Measurements from ENCODE around the gene WDR20. TPM values are rescaled to one million over a fixed set of nuclear protein-coding genes. Genes with fewer than 3 reads are reported as not detected.

WDR20 gene
- total and polyA plus RNA-seq, 2 of the 4 experiments (the other 2 are of a cell fraction): 20.3 to 27.4 TPM

- Histone ChIP-seq H3K18ac (ENCODE audit: low read depth, low read length) (no peak overlapping the region), H3K27ac (ENCODE audit: insufficient read depth, low read length) (no peak overlapping the region), H3K4ac (ENCODE audit: low read depth, low read length) (no peak overlapping the region), H4K5ac (ENCODE audit: low read depth, low read length) (no peak overlapping the region), H3K9me3 (ENCODE audit: control insufficient read depth, insufficient read depth, low read length) (no peaks in the 10 kb centered on the region), H3K4me2 (ENCODE audit: low read depth, low read length) (no peak overlapping the region), H3K36me3 (ENCODE audit: control insufficient read depth, insufficient read depth, low read length) (peaks cover 3% of the 10 kb centered on the region; the same call in 1 of the 2 replicates), H2BK15ac (ENCODE audit: low read depth, low read length) (no peak overlapping the region), H4K20me1 (ENCODE audit: insufficient read depth, low read length) (no peaks in the 10 kb centered on the region), H4K91ac (ENCODE audit: insufficient read depth, low read depth, low read length) (no peak overlapping the region), H2AK5ac (ENCODE audit: low read depth, low read length) (no peak overlapping the region), H3K4me3 (ENCODE audit: insufficient read depth, low read depth, low read length) (no peak overlapping the region), H3K56ac (ENCODE audit: extremely low read depth, insufficient read depth, low read length) (no peak overlapping the region), H2BK120ac (ENCODE audit: low read depth, low read length) (no peak overlapping the region), H3K9me1 (ENCODE audit: insufficient read depth, low read length) (peaks cover 11% of the 10 kb centered on the region; the same call in 1 of the 2 replicates), H3K23ac (ENCODE audit: low read depth, low read length) (no peak overlapping the region), H4K8ac (ENCODE audit: low read depth in 2 of 2, low read length in 2 of 2) (no peak overlapping the region), H2BK20ac (ENCODE audit: low read depth, low read length) (no peak overlapping the region), H3K9ac (ENCODE audit: low read depth, low read length) (no peak overlapping the region), H2BK5ac (ENCODE audit: low read depth, low read length, poor library complexity, severe bottlenecking) (no peak overlapping the region), H3K27me3 (ENCODE audit: control insufficient read depth, insufficient read depth, low read length) (no peaks in the 10 kb centered on the region), H3K79me1 (ENCODE audit: low read depth in 1 of 2, low read length in 2 of 2) (peaks cover 0 to 5% of the 10 kb centered on the region in 2 experiments; a peak in 1 of 4 replicates), H2AK9ac (replicated peaks; ENCODE audit: low read depth, low read length, poor library complexity) (no peak overlapping the region), H3K14ac (replicated peaks; ENCODE audit: low read depth, low read length) (no peak overlapping the region), H3K4me1 (ENCODE audit: control insufficient read depth, insufficient read depth, low read length) (0 out of 2 replicates have a peak, but pooled peaks cover 2% of the 10 kb centered on the region), H2AFZ (replicated peaks; ENCODE audit: low read length, poor library complexity) (no peak overlapping the region)
- no peak for DNase-seq
- intact Hi-C loops (cut with micrococcal nuclease): no loop called here
- dilution Hi-C loops (cut with HindIII; ENCODE audit: low sequenced_read_pairs, unreplicated experiment): no loop called here
- no TSS peak for BruUV-seq (replicated peaks)
- TF ChIP-seq CEBPB (IDR thresholded peaks at IDR 0.05; ENCODE audit: low read depth, low read length) (no peak), ELK1 (IDR thresholded peaks at IDR 0.05; ENCODE audit: borderline replicate concordance, low read depth, low read length) (no peak), BHLHE40 (IDR thresholded peaks at IDR 0.05; ENCODE audit: low read depth, low read length) (no peak)
- no CpG with 5 or more reads among the region's 9 CpGs for WGBS, 2 experiments (ENCODE audit: extremely low coverage in 2 of 2, insufficient read length in 1 of 2)
- in situ Hi-C loops (cut with MboI; ENCODE audit: low sequenced_read_pairs): no loop called here
- ChIA-PET CTCF (no interaction called here), POLR2A (ENCODE audit: unreplicated experiment) (no interaction called here)
- ATAC-seq (ENCODE audit: low read depth): no peak
Measured at GRCh38 chr14:102229739-102230092, 90.0 kb downstream of the WDR20 start.
